Measurements from ENCODE around the gene BCL11B.

Gene BCL11B

GRCh38 chr14:99213101-99213500 is 58.9 kb downstream of the BCL11B start:
- no peak for ATAC-seq
- no peak for TF ChIP-seq OSR1 (CRISPR knock-in tag; IDR thresholded peaks at IDR 0.05)
- TF ChIP-seq ESRRG (CRISPR knock-in tag; IDR thresholded peaks at IDR 0.05) = no peak
- TF ChIP-seq PATZ1 (CRISPR knock-in tag; IDR thresholded peaks at IDR 0.05; ENCODE audit: borderline replicate concordance) = no peak
- TF ChIP-seq SNAI2 (CRISPR knock-in tag; IDR thresholded peaks at IDR 0.05) = no peak
- TF ChIP-seq CREB5 (CRISPR knock-in tag; IDR thresholded peaks at IDR 0.05; ENCODE audit: low read depth) = no peak
- no peak for TF ChIP-seq ZFP3 (CRISPR knock-in tag; IDR thresholded peaks at IDR 0.05)
- no peak for TF ChIP-seq ZNF8 (CRISPR knock-in tag; IDR thresholded peaks at IDR 0.05)
- no peak for TF ChIP-seq CSDC2 (CRISPR knock-in tag; IDR thresholded peaks at IDR 0.05)
- TF ChIP-seq TCF4 (CRISPR knock-in tag; IDR thresholded peaks at IDR 0.05; ENCODE audit: borderline replicate concordance) = no peak
- no peak for TF ChIP-seq RARB (CRISPR knock-in tag; IDR thresholded peaks at IDR 0.05)

GRCh38 chr14:99212646-99213045 is 59.4 kb downstream of the BCL11B start:
- TF ChIP-seq TCF4 (CRISPR knock-in tag; IDR thresholded peaks at IDR 0.05; ENCODE audit: borderline replicate concordance) (no peak), SNAI2 (CRISPR knock-in tag; IDR thresholded peaks at IDR 0.05) (no peak), POU6F1 (CRISPR knock-in tag; IDR thresholded peaks at IDR 0.05; ENCODE audit: borderline replicate concordance, low read depth) (no peak), ZNF8 (CRISPR knock-in tag; IDR thresholded peaks at IDR 0.05) (no peak), GLIS3 (CRISPR knock-in tag; IDR thresholded peaks at IDR 0.05) (no peak), BACH2 (CRISPR knock-in tag; IDR thresholded peaks at IDR 0.05; ENCODE audit: borderline replicate concordance) (no peak), TOX (CRISPR knock-in tag; IDR thresholded peaks at IDR 0.05; ENCODE audit: borderline replicate concordance) (no peak), ZFP3 (CRISPR knock-in tag; IDR thresholded peaks at IDR 0.05) (no peak), ESRRG (CRISPR knock-in tag; IDR thresholded peaks at IDR 0.05) (no peak), PATZ1 (CRISPR knock-in tag; IDR thresholded peaks at IDR 0.05; ENCODE audit: borderline replicate concordance) (no peak), TSHZ2 (CRISPR knock-in tag; IDR thresholded peaks at IDR 0.05) (no peak), OSR1 (CRISPR knock-in tag; IDR thresholded peaks at IDR 0.05) (no peak), ZC3H10 (CRISPR knock-in tag; IDR thresholded peaks at IDR 0.05) (no peak), ZNF565 (CRISPR knock-in tag; conservative IDR thresholded peaks at IDR 0.05; ENCODE audit: low read depth) (no peak), PPARA (CRISPR knock-in tag; IDR thresholded peaks at IDR 0.05; ENCODE audit: borderline replicate concordance) (no peak), ZFP30 (CRISPR knock-in tag; IDR thresholded peaks at IDR 0.05) (no peak), RARB (CRISPR knock-in tag; IDR thresholded peaks at IDR 0.05) (no peak), CSRNP3 (CRISPR knock-in tag; IDR thresholded peaks at IDR 0.05) (no peak)
- ATAC-seq = no peak
